Fibroblast of lung (primary cell): ENCODE results near the gene SURF2. TPM values are rescaled to one million over a fixed set of nuclear protein-coding genes. Genes with fewer than 3 reads are reported as not detected.

Experiments
- DNase-seq, 2 donors: peaks; one replicate each; pipeline versions ENCODE4 v3.0.0 to v3.0.0-alpha.2; 2010; ENCODE audit warnings: low read depth in 2 of 2
- H2AFZ ChIP-seq: 2 replicates; pipeline ENCODE4 v1.5.1; 2012; ENCODE audit warnings: low read length, control low read depth, inconsistent platforms
- H3K27ac ChIP-seq: 2 replicates; pipeline ENCODE4 v1.5.1; 2011; ENCODE audit warnings: low read length, control low read depth; ENCODE audit not compliant: insufficient read depth
- H3K27me3 ChIP-seq: 2 replicates; pipeline ENCODE4 v1.5.1; 2011; ENCODE audit warnings: mild to moderate bottlenecking, low read length; ENCODE audit not compliant: control insufficient read depth, insufficient read depth
- H3K36me3 ChIP-seq: 2 replicates; pipeline ENCODE4 v1.5.1; 2011; ENCODE audit warnings: low read length; ENCODE audit not compliant: control insufficient read depth, insufficient read depth
- H3K4me1 ChIP-seq: 2 replicates; pipeline ENCODE4 v1.5.1; 2011; ENCODE audit warnings: low read length; ENCODE audit not compliant: control insufficient read depth, insufficient read depth; ENCODE audit errors: extremely low read depth
- H3K4me2 ChIP-seq: 2 replicates; pipeline ENCODE4 v1.5.1; 2011; ENCODE audit warnings: low read length, control low read depth; ENCODE audit not compliant: insufficient read depth; ENCODE audit errors: extremely low read depth
- H3K4me3 ChIP-seq, 4 experiments: fragments of 200-600 bp in 1 of 4; sonication (generic) in 1 of 4; replicated peaks in 1 of 4; 2 replicates each; pipeline ENCODE4 v1.5.1; 2011 to 2016; ENCODE audit warnings: low read length in 4 of 4, low read depth in 3 of 4, mild to moderate bottlenecking in 3 of 4, control low read depth in 2 of 4, inconsistent platforms in 1 of 4, mixed read lengths in 1 of 4; ENCODE audit not compliant: insufficient read depth in 1 of 4; ENCODE audit errors: control extremely low read depth in 1 of 4
- H3K79me2 ChIP-seq: 2 replicates; pipeline ENCODE4 v1.5.1; 2012; ENCODE audit warnings: mild to moderate bottlenecking, low read length, inconsistent platforms; ENCODE audit not compliant: control insufficient read depth, insufficient read depth
- H3K9ac ChIP-seq: 2 replicates; pipeline ENCODE4 v1.5.1; 2011; ENCODE audit warnings: mild to moderate bottlenecking, low read length, control low read depth; ENCODE audit not compliant: insufficient read depth
- H3K9me3 ChIP-seq: 2 replicates; pipeline ENCODE4 v1.5.1; 2012; ENCODE audit warnings: low read depth, low read length; ENCODE audit not compliant: control insufficient read depth, insufficient read depth
- H4K20me1 ChIP-seq: 2 replicates; pipeline ENCODE4 v1.5.1; 2011; ENCODE audit warnings: low read length; ENCODE audit not compliant: control insufficient read depth, insufficient read depth; ENCODE audit errors: extremely low read depth
- CTCF ChIP-seq, 2 donors: IDR thresholded peaks in 1 of 2; conservative IDR thresholded peaks in 1 of 2; 1 replicate in 1 of 2; 2 replicates in 1 of 2; pipeline ENCODE4 v1.5.1; 2011 to 2012; ENCODE audit warnings: low read length in 2 of 2, control low read depth in 1 of 2, inconsistent platforms in 1 of 2, low read depth in 1 of 2, mild to moderate bottlenecking in 1 of 2
- EZH2 ChIP-seq: IDR thresholded peaks from 2 replicates; pipeline ENCODE4 v1.5.1; 2012; ENCODE audit warnings: low read length, control low read depth, mild to moderate bottlenecking; ENCODE audit errors: missing control alignments
- polyA plus RNA-seq, 2 donors: library from polyadenylated mRNA; depleted of rRNA in 1 of 2; stranded (reverse) in 1 of 2; unstranded in 1 of 2; fragments of >200 nt; gene quantifications; 2 replicates each; pipeline ENCODE4 v1.2.1, GENCODE V29; 2011 to 2012; ENCODE audit warnings: missing spikeins in 1 of 2
- total RNA-seq: library from RNA; depleted of rRNA; stranded (reverse); fragments of >200 nt; gene quantifications from 2 replicates; pipeline ENCODE4 v1.2.1, GENCODE V29; 2014

The SURF2 gene
- total and polyA plus RNA-seq, 2 donors (not counting 1 experiment from before 2014, with no cell fraction given): 11.2 to 13.9 TPM

GRCh38 chr9:133354766-133355165 lies 1.6 kb upstream of the SURF2 start:
- Histone ChIP-seq H3K4me3 (no peak overlapping the region), H3K79me2 (peaks cover 13% of the 10 kb centered on the region), H2AFZ (no peak overlapping the region), H3K9me3 (no peaks in the 10 kb centered on the region), H3K27me3 (no peaks in the 10 kb centered on the region), H3K27ac (no peak overlapping the region), H3K36me3 (peaks cover 28% of the 10 kb centered on the region), H3K9ac (no peak overlapping the region), H4K20me1 (no peaks in the 10 kb centered on the region), H3K4me2 (peak overlapping the region; percentile 77), H3K4me1 (peaks cover 8% of the 10 kb centered on the region)
- TF ChIP-seq EZH2: no peak
- no peak for TF ChIP-seq CTCF (conservative IDR thresholded peaks at IDR 0.05 in 1 of 2, IDR thresholded peaks at IDR 0.05 in 1 of 2; ENCODE audit: low read depth in 1 of 2, low read length in 2 of 2)
- DNase-seq: no peak

- Histone ChIP-seq H3K4me2 (peak overlapping the region; percentile 77), H3K79me2 (peaks cover 6% of the 10 kb centered on the region), H3K9me3 (no peaks in the 10 kb centered on the region), H3K36me3 (peaks cover 22% of the 10 kb centered on the region), H3K27me3 (no peaks in the 10 kb centered on the region), H3K4me1 (peaks cover 4% of the 10 kb centered on the region), H3K4me3 (peak overlapping the region; percentile 70 to 81 (median 76)), H2AFZ (no peak overlapping the region), H3K9ac (peak overlapping the region; percentile 64), H3K27ac (peak overlapping the region; percentile 54), H4K20me1 (no peaks in the 10 kb centered on the region)
- DNase-seq: no peak
- TF ChIP-seq CTCF (conservative IDR thresholded peaks at IDR 0.05 in 1 of 2, IDR thresholded peaks at IDR 0.05 in 1 of 2; ENCODE audit: low read depth in 1 of 2, low read length in 2 of 2) (no peak), EZH2 (no peak)
These were observed 431 bp upstream of the SURF2 start for GRCh38 chr9:133355881-133356357.

- DNase-seq: no peak
- Histone ChIP-seq H3K4me1 (peaks cover 4% of the 10 kb centered on the region), H3K4me3 (peak overlapping the region in 2 of 4 experiments; percentile 60 to 70), H3K9me3 (no peaks in the 10 kb centered on the region), H3K79me2 (peaks cover 12% of the 10 kb centered on the region), H2AFZ (no peak overlapping the region), H3K36me3 (peaks cover 25% of the 10 kb centered on the region), H3K9ac (no peak overlapping the region), H4K20me1 (no peaks in the 10 kb centered on the region), H3K27ac (no peak overlapping the region), H3K4me2 (peak overlapping the region; percentile 88), H3K27me3 (no peaks in the 10 kb centered on the region)
- TF ChIP-seq EZH2 (no peak), CTCF (conservative IDR thresholded peaks at IDR 0.05 in 1 of 2, IDR thresholded peaks at IDR 0.05 in 1 of 2; ENCODE audit: low read depth in 1 of 2, low read length in 2 of 2) (no peak)
These were observed 1.3 kb downstream of the SURF2 start for GRCh38 chr9:133357656-133358055.
